ENCODE results near the gene DNAJB8.

DNAJB8 gene

GRCh38 chr3:128493570-128494366 is 27.1 kb upstream of the DNAJB8 start:
- no peak for DNase-seq

GRCh38 chr3:128492671-128493569 is 26.2 kb upstream of the DNAJB8 start, which contains the start of gene GATA2:
Gene GATA2 (minus strand): TSS chr3:128493201. CDS start chr3:128487031, 6,170 bp downstream.
- no peak for DNase-seq

- no peak for DNase-seq
Measured at GRCh38 chr3:128491941-128492670, 25.4 kb upstream of the DNAJB8 start.

- no peak for DNase-seq
Measured at GRCh38 chr3:128491691-128491940, 24.9 kb upstream of the DNAJB8 start.

GRCh38 chr3:128490915-128491690 is 24.4 kb upstream of the DNAJB8 start:
- DNase-seq, result no peak

- DNase-seq, result no peak
Measured at GRCh38 chr3:128490650-128490914, 23.9 kb upstream of the DNAJB8 start.

GRCh38 chr3:128489927-128490649 is 23.4 kb upstream of the DNAJB8 start:
- DNase-seq, result no peak

- no peak for DNase-seq
Measured at GRCh38 chr3:128489674-128489926, 22.9 kb upstream of the DNAJB8 start.

GRCh38 chr3:128488991-128489673 is 22.4 kb upstream of the DNAJB8 start:
- DNase-seq, result no peak

- no peak for DNase-seq
Measured at GRCh38 chr3:128488636-128488990, 21.9 kb upstream of the DNAJB8 start.

- no peak for DNase-seq
Measured at GRCh38 chr3:128487813-128488635, 21.3 kb upstream of the DNAJB8 start.

GRCh38 chr3:128487538-128487812 is 20.8 kb upstream of the DNAJB8 start:
- no peak for DNase-seq

GRCh38 chr3:128486681-128487537 is 20.2 kb upstream of the DNAJB8 start:
- DNase-seq, result no peak

GRCh38 chr3:128486205-128486628 is 19.5 kb upstream of the DNAJB8 start:
- no peak for DNase-seq

- DNase-seq, result no peak
Measured at GRCh38 chr3:128485282-128486204, 18.9 kb upstream of the DNAJB8 start.

- DNase-seq, result no peak
Measured at GRCh38 chr3:128484404-128485281, 18.0 kb upstream of the DNAJB8 start.

GRCh38 chr3:128483657-128484403 is 17.1 kb upstream of the DNAJB8 start:
- no peak for DNase-seq

All from cortex of kidney (tissue), 1 donor.